ENCODE measurements around the gene TM4SF1.

TM4SF1 gene

DNA sequence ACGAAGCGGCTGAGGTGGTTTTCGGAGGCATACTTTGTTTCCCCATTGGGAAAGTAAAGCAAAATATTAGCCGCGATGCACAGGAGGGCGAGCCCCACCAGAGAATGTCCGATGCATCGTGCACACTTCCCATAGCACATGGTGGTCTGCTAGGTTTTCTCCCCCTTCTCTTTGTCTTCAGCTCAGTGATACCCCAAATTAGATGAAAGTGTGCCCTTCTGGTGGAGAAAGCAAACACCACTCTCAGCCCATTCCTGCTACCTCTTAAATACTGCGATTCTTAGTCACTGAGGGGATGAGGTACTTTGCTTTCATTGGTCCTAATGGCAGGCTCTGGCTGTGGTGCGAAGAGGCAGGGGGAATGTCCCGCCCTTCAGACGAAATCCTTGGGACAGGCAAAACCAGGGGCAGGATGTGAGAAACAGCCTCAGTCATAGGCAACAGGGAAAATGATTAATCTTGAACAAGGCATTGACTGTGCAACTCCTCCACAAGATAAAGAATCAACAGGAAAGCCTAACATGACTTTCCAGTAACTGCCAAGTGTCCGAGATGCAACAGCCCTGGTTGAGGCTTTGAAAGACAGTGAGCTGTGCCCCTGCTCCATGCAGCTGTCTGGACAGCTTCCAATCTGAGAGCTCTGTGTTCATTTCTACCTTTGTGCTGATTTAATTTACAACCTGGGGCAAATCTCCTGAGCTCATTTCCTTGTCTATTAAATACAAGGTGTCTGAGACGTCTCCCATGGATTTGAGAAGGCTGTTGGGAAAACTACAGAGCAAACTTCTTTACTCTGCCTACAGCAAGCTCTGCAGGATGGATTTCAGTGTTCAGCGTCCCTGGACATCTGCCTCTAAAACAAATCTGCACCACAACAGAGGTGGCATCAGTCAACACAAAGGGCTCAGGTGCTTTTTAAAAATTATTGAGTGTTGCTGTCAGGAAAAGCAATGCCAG, at the start of gene TM4SF1:
Gene TM4SF1, minus strand, starts transcription at position 242 of the 957 bp plus-strand sequence. Its CDS starts 102 bp downstream, at position 140.
- no peak for DNase-seq

DNA sequence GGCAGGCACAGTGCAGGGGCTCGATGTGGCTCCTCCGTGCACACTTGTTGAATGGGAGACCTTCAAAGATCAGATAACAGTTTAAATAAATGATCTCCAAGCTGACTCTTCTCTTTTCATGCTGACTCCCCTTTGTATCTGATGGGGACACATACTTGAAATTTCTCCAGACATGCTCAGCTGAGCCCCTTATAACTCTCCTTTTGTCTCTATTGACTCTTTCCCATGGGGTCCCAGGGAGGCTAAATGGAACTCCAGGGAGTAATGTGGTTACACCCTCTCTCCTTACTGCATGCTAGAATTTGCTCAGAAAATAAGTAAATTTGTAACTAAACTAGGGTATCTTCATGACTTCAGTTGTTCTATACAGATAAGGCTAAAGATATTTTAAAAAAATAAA, 48.9 kb upstream of the TM4SF1 start:
- no peak for DNase-seq

DNA sequence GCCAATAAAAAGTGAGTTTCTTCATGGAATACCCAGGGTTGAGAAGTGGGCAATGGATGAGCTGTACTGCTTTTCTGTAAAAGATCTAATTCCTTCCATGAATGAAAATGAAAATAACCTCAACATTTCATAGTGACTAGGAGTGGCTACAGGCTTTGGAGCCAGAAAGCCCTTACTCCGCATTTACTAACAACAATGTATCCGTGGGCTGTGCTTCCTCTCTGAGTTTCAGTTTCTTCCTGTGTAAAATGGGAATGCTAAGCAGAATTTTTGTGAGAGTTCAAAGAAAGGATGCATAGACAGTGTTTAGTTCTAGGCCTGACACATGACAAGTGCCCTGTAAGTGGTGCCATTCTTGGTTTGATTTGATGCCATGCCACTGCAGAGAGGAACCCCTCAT, 47.5 kb upstream of the TM4SF1 start:
- DNase-seq = no peak

- DNase-seq = no peak
Measured at GRCh38 chr3:149421764-149422163, 44.3 kb upstream of the TM4SF1 start.

GRCh38 chr3:149419816-149420215, 42.4 kb upstream of the TM4SF1 start:
- DNase-seq = no peak

GRCh38 chr3:149417727-149418126, 40.3 kb upstream of the TM4SF1 start:
- DNase-seq = no peak

DNA sequence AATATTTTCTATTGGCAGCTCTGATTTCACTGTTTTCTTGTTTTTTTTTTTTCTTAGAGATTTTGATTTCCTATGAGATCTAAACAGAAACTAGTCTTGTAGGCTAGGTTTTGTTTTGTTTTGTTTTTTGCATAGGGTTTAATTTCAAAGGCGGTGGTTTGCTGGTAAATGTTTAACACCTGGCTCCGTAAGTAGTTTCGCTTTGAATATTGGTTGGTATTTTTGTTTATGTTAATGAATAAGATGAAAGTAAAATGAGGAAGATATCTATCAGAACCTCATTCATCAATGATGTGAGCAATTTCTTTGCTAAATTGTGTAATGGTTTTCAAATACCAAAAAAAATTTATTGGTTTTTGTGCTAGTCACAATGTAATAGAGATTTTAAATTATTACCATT, 39.7 kb upstream of the TM4SF1 start:
- no peak for DNase-seq

DNA sequence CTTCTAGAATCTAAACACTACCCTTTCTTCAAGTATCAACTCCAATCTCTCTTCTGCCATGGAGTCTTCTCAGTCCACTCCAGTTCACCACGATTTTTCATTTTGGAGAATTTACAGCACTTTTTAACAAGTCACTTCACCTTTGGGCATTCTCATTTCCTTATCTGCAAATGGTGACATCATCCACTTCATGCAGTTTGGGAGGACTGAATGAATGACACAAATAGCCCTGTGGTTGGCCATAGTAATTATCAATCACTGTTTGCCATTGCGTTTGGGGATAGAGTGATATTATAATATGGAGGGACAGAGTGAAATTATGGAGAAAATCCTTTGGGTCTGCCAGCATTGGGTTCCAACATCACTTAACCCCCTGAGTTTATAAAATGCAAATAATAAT, 38.0 kb upstream of the TM4SF1 start:
- DNase-seq = no peak

DNA sequence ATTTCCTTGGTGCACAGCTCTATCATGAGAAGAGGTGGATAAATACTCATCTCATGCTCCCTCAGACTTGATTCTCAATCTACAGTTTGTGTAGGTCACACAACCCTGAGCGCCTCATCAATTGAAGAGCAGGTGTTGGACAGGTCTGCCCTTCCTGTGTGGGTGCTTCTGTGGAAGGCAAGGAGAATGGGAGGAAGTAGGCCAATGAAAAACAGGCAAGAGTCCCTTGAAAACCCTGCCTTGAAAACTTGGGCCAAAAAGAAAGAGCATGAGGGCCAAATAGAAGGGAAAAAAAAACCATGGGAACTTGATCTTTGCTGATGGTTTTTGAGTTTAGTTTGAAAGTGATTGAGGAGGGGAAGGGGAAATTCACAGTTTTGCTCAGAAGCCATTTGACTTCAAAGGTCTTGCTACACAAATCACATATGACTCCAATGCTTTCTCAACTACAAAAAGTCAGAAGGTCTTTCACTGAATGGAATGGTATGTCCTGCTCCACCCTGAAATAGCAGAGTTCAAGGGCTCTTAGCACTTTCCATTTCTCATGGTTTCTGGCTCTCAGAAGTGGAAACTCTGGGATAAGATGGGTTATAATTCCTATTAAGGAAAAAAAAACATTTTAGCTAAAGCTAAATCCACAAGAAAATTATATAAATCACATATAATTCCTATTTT, 37.2 kb upstream of the TM4SF1 start:
- no peak for DNase-seq

- no peak for DNase-seq
Measured at GRCh38 chr3:149411583-149411982, 34.1 kb upstream of the TM4SF1 start.

- DNase-seq = no peak
Measured at GRCh38 chr3:149409351-149409750, 31.9 kb upstream of the TM4SF1 start.

DNA sequence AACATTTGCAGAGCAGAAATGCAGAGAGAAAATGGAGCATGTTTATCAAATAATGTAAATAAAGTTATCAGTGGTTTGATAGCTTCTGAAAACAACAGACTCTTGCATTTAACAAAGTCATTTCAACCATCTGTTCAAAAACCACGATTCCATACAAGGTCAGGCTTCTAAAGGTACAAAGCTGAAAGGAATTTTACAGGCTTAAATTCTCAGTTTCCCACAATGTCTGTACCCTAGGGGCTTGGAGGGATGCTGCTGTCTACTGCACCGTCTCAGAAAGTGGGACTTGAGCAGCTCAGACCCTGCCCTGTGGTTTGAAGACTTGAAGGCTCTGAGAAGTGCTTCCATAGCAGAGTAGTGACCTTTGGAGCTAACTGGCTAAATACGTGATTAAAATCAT, 30.4 kb upstream of the TM4SF1 start:
- DNase-seq = no peak

DNA sequence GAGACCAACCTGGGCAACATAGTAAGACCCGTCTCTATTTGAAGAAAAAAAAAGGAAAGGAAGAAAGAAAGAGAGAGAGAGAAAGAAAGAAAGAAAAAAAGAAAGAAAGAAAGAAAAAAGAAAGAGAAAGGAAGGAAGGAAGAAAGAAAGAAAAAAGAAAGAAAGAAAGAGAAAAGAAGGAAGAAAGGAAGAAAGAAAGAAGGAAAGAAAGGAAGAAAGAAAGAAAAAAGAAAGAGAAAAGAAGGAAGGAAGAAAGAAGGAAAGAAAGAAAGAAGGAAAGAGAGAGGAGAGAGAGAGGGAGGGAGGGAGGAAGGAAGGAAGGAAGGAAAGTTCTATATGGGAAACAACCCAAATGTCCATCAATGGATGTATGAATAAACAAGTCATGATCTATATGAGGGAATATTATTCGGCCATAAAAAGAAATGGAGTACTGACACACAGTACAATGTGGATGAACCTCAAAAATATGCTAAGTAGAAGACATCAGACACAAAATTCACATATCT, 28.8 kb upstream of the TM4SF1 start:
- DNase-seq = no peak

DNA sequence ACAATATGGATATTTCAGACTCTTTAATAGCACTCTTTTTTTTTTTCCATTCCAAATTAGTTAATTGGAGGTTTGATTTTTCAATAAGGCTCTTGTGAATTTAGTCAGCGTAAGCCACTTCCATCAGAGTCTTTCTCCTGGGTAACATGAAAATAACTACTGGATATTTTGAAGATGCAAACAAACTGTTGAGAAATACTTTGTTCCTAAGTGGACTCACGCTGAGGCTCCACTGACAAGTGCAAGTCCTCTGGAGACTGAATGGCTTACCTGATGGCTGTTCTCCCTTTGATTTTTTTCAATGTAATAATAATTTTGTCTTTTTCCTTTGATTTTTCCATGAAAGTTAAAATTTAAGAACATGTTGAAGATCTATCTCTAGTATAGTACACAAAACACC, 26.0 kb upstream of the TM4SF1 start:
- no peak for DNase-seq

DNA sequence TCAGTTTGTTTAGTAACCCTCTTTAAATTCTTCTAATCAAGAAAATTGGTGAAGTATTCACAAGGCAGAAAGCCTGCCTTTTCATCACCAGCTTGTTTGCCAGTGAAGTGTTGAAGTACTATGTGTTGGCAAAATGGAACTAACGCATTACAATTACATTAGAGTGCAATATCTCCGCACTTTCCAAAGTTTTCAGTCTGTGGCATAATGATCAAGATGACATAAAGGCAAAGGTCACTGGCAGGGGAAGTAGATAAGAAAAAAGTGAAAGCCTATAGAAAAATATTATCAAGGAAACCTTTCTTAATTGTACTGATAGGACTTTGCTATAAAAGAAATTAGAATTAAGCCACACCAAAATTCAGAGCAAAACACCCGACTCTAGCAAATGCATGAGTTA, 25.0 kb upstream of the TM4SF1 start:
- no peak for DNase-seq

DNA sequence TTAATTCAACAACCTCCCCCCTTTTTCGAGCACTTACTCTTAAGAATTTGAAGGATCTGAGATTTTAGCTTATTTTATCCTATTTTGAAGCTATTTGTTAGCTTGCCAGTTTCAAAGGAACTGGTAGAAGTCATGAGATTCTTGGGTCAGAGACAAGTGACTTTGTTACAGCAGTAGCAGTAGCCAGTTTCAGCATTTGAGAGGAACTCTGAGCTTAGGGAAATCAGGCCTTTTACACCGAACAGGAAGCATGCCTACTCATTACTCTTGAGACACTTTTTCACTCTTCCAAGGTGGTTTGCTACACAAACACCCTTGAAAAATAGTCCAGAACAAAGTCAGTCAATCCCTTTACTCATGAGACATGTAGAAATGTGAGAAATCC, 24.5 kb upstream of the TM4SF1 start:
- DNase-seq = no peak

GRCh38 chr3:149401212-149401925, 23.9 kb upstream of the TM4SF1 start:
- DNase-seq = no peak

GRCh38 chr3:149400645-149401044, 23.2 kb upstream of the TM4SF1 start:
- DNase-seq = no peak

- DNase-seq = no peak
Measured at GRCh38 chr3:149398296-149398695, 20.8 kb upstream of the TM4SF1 start.

DNA sequence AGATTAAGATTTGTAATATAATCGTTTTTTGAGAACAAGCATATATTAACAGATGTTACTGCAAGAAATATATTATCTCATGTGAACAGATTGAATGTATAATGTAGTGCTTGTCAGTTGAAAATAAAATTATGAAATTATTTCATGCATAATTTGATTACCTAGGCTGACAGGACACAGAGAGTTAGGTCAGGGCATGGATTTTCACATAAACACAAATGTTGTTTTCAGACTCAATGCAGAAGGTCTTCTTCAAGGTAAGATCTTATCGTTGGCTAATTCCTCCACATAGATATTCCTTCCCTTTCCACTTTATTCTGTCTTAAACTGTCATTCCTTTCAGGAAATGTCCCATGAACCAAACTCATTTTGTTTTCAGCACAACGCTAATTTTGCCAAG, 20.1 kb upstream of the TM4SF1 start:
- no peak for DNase-seq

DNA sequence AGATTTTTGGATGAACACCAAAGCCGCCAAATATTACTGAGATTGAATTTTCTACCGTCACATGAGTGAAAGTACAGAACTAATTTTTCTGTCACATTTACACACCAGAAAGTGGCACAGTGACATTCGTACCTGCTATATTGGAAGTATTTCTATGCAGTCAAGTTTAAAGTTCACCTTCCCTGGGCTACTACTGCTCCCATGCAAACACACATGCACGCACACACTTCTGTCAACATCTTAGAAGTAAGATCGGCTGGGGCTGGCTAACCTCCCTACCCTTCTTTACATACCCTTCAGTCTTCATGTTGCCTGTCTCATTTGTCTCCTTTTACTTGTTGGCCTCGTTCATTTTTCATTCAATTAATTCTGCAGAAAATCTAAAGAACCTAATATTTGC, 19.0 kb upstream of the TM4SF1 start:
- no peak for DNase-seq

- no peak for DNase-seq
Measured at GRCh38 chr3:149395107-149396089, 17.9 kb upstream of the TM4SF1 start.

Data from activated CD4-positive, alpha-beta T cell treated with anti-CD3 and anti-CD28 coated beads, Interleukin-2, amount 50 U/mL, for 48 hours (primary cell).